Activated T-cell treated with anti-CD3 and anti-CD28 coated beads, Interleukin-2, amount 50 U/mL, for 4 hours (primary cell): ENCODE data around the gene EMC8. TPM values are rescaled to one million over a fixed set of nuclear protein-coding genes. Genes with fewer than 3 reads are reported as not detected.
"Not testable (repeated sequence)": the region's sequence is repeated elsewhere in the genome, so short reads cannot be mapped to it uniquely, and the experiment has no call there.

Experiments used
- ATAC-seq, 2 donors: fragments of 200-7000 bp; cut with Tn5 transposase; one replicate each; pipeline ENCODE4 v1.10.0; 2021
- DNase-seq: peaks from one replicate; pipeline ENCODE4 v3.0.0-alpha.2; 2020
- H3K27me3 Mint-ChIP-seq: one replicate; pipeline ENCODE4 v1.8.0; 2021; ENCODE audit warnings: low read depth, mixed read lengths
- H3K36me3 Mint-ChIP-seq: one replicate; pipeline ENCODE4 v1.8.0; 2022; ENCODE audit warnings: mixed read lengths; ENCODE audit not compliant: insufficient read depth
- H3K4me1 Mint-ChIP-seq: one replicate; pipeline ENCODE4 v1.8.0; 2021; ENCODE audit warnings: low read depth, mixed read lengths
- H3K4me3 Mint-ChIP-seq: one replicate; pipeline ENCODE4 v1.8.0; 2021; ENCODE audit warnings: mild to moderate bottlenecking, moderate library complexity, mixed read lengths
- H3K9me3 Mint-ChIP-seq: one replicate; pipeline ENCODE4 v1.8.0; 2021; ENCODE audit warnings: mixed read lengths
- total RNA-seq, 3 donors: library from RNA; stranded (reverse); gene quantifications; one replicate each; pipeline ENCODE4 v1.2.1, GENCODE V29; 2021

EMC8 gene
- total RNA-seq, 3 donors from 2014 or later = 52.2 to 65.5 (median 62.2) TPM

DNA sequence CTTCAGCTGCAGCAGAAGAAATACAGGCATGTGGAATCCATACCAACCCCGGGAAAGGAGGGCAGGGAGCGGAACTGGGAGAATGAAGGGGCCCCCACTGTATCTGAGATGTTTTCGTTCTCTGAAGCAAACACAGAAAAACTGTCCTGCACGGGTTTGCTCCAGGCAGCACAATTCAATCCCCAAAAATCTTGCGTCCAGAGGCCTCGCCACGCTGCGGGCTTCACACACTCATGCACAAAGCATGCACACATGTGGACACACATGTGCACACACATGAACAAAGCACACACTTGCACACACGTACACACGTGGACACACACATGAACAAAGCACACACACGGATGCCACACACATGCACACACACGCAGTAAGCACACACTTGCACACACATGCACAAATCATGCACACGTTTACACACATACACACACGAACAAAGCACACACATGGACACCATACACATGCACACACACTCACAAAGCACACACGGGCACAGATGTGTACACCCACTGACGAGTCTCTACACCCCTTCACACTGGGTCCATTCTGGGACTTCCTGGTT lies 27.4 kb upstream of the EMC8 start:
- no peak for DNase-seq
- no peak for ATAC-seq
- Mint-ChIP-seq H3K4me1 (peaks cover 8% of the 10 kb centered on the region), H3K9me3 (no peaks in the 10 kb centered on the region), H3K36me3 (no peaks in the 10 kb centered on the region), H3K27me3 (peaks cover 15% of the 10 kb centered on the region), H3K4me3 (no peak overlapping the region)

DNA sequence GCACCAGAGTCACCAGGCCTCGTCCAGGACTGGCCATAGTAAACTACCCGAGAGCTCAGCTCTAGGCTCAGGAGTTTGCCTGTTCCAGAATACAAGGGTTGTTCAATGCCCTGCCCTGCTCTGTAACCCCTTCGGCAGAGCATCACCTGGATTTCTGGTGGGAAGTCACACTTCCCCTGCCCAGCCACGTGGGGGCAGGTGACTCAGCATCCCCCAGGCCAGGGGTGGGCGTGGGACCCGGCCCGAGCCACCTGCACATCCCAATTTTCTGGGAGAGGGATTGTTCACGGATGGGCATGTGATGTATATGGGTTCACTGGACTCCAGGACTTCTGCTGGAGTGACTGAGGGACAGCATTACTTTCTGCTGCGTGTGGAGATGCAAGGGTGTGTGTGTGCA lies 26.0 kb upstream of the EMC8 start:
- peaks cover under 1% of the 10 kb centered on the region for H3K27me3 Mint-ChIP-seq
- no peak overlapping the region for H3K4me3 Mint-ChIP-seq

DNA sequence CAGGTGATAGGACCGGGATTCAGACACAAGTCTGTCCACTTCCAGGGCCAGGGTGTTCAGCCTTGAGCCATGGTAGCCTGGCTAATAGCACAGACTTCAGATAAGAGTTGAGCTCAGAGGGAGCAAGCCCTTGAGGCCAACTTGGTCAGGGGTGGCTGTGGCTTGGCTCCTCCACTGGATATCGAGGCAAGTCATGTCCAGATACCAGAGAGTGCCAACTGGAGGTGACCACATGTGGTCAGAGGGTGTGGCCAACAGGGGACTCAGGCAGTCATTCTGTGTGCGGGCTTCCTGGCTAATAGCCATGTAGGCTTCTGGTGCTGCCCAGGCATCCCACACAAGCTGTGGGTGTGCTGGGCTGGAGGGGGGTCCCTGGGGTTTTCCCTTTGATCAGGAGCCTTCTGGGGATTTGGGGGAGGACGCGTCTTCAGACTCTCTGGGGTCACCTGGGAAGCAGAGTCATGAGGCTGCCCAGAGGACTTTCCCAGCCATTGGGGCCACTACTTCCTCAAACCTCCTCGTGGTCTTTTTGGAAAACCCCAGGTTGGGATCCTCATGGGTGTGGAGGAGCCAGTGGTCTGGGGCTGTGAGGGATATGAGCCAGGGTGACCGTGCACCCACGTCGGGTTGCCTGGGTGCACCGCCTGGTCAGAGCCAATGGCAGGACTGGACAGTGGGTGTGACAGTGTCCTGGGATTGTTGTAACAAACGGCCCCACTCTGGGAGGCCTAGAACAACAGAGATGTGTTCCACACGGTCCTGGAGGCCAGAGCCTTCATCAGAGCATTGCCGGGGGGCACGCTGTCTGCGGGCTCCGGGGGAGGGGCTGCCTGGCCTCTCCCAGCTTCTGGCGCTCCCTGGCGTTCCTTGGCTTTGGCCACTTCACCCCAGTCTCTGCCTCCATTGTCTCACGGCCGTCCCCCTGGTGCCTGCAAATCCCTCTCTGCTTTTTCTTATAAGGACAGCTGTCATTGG lies 25.1 kb upstream of the EMC8 start:
- H3K27me3 Mint-ChIP-seq = no peaks in the 10 kb centered on the region
- H3K4me3 Mint-ChIP-seq = no peak overlapping the region
- H3K4me1 Mint-ChIP-seq = peaks cover 9% of the 10 kb centered on the region
- DNase-seq (no peak), ATAC-seq (no peak)
- H3K36me3 Mint-ChIP-seq = no peaks in the 10 kb centered on the region
- H3K9me3 Mint-ChIP-seq = no peaks in the 10 kb centered on the region

More for the DNA sequence above, 26.0 kb upstream of the EMC8 start:
- H3K9me3 Mint-ChIP-seq = no peaks in the 10 kb centered on the region
- no peaks in the 10 kb centered on the region for H3K36me3 Mint-ChIP-seq
- DNase-seq = no peak
- ATAC-seq = no peak
- H3K4me1 Mint-ChIP-seq = peaks cover 11% of the 10 kb centered on the region

DNA sequence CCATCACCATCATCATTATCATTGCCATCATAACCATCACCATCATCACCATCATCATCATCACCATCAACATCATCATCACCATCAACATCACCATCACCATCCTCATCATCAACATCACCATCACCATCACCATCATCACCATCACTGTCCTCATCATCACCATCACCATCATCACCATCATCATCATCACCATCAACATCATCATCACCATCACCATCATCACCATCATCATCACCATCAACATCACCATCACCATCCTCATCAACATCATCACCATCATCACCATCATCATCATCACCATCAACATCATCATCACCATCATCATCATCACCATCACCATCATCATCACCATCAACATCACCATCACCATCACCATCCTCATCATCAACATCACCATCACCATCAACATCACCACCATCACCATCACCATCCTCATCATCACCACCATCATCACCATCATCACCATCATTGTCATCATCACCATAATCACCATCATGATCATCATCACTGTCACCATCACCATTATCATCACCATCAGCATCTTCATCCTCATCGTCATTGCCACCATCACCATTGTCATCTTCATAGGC lies 24.1 kb upstream of the EMC8 start:
- Mint-ChIP-seq H3K27me3 (no peaks in the 10 kb centered on the region), H3K9me3 (no peaks in the 10 kb centered on the region), H3K4me3 (no peak overlapping the region), H3K36me3 (no peaks in the 10 kb centered on the region), H3K4me1 (peaks cover 8% of the 10 kb centered on the region)
- ATAC-seq = no peak
- DNase-seq = no peak

DNA sequence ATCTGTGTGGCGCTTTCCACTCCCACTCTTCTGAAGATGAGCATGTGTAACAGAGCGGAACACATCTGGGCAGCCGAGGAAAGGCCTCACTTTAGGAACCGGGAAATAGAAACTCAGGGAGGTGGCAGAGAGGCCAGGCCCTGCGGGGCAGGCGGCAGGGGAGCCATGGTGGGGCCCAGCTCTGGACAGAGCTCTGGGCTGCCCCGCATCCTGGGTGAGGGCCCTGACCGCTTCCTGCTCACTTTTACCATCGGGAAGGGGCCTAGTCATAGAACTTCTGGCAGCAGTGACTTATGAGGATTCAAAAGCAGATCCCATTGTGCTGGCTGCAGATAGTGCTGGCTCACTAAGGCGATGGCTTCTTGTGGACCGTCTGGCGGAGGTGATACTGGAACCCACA lies 22.8 kb upstream of the EMC8 start:
- H3K9me3 Mint-ChIP-seq = no peaks in the 10 kb centered on the region
- H3K4me3 Mint-ChIP-seq = no peak overlapping the region
- no peaks in the 10 kb centered on the region for H3K36me3 Mint-ChIP-seq
- H3K27me3 Mint-ChIP-seq = no peaks in the 10 kb centered on the region
- ATAC-seq (no peak), DNase-seq (no peak)
- peaks cover 8% of the 10 kb centered on the region for H3K4me1 Mint-ChIP-seq

DNA sequence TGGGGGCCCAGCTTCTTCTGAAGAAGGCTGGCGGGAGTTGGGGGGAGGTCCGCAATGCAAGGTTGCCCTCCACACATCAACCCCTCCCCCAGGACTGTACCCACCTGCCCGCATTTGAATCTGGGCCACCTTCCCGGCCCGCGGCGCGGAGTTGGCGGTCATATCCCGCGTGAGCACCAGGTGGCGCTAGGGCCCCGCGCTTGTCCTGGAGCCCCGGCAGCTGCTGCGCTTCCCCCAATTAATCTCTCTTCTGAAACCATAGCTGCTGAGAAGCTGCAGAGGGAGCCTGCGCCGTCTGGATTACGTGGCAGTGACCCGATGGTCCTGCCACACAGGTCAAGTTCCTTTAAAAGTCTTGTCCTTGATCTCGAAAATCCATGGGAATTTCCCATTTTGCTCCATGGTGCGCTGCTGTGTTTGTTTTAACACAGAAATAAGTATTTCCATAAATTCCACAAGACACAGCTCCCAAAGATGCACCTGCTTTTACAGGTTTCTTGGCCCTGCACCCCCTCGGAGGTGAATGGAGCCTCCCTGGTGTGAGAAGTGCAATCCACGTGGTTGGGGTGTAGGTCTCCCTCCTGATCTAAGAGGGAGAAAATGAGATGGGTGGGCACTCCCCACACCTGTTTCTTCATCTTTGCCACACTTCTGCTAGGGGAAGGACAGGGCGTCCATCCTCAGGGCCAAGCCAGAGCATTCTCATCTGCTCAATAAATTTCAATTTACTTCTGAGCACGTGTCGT lies 22.2 kb upstream of the EMC8 start:
- Mint-ChIP-seq H3K4me3 (no peak overlapping the region), H3K27me3 (no peaks in the 10 kb centered on the region), H3K9me3 (no peaks in the 10 kb centered on the region), H3K4me1 (peaks cover 8% of the 10 kb centered on the region), H3K36me3 (no peaks in the 10 kb centered on the region)
- DNase-seq = peak; percentile 80
- ATAC-seq = peak; percentile 88

DNA sequence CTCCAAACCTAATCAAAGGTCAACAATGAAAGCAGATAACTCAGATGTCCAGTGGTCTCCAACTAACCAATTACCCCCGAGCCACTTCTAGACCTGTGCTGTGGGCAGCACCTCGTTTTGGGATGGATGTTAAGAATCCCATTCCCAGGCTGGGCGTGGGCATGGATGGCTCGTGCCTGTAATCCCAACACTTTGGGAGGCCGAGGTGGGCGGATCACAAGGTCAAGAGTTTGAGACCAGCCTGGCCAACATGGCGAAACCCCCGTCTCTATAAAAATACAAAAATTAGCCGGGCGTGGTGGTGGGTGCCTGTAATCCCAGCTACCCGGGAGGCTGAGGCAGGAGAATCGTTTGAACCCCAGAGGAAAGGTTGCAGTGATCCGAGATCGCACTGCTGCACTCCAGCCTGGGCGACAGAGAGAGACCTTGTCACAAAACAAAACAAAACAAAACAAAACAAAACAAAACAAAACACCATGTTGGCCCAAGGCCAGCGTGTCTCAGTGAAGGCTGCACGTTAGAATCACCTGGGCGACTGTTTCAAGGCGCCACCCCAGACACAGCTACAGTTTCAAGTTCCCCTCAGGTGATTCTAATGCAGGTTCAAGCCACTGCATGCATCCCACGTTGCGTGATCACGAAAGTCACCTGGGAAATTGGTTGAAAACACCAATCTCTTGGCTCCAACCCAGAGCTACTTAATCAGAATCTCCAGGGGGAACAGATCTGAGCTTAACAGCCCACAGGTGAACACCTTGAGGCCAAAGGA lies 21.4 kb upstream of the EMC8 start:
- H3K27me3 Mint-ChIP-seq = peaks cover 1% of the 10 kb centered on the region
- H3K4me3 Mint-ChIP-seq = no peak overlapping the region
- ATAC-seq (no peak), DNase-seq (no peak)
- no peaks in the 10 kb centered on the region for H3K9me3 Mint-ChIP-seq
- no peaks in the 10 kb centered on the region for H3K36me3 Mint-ChIP-seq
- peaks cover 8% of the 10 kb centered on the region for H3K4me1 Mint-ChIP-seq

DNA sequence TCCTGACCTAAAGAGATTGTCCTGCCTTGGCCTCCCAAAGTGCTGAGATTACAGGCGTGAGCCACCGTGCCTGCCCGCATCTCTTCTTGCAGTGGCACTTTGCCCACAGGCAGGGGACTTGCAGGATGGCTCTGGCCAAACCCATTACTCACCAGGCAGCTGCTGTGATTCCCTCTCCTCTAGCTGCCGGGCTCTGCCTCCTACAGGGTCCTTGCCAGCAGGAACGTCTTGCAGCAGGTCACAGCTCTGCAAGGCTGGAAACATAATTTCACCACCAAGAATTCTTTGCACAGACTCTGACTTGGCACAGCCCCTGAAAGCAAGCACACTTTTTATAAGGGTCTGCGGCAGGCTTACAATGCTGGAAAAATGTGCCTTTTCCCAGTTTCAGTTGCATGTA lies 20.4 kb upstream of the EMC8 start:
- H3K4me1 Mint-ChIP-seq = peaks cover 8% of the 10 kb centered on the region
- H3K27me3 Mint-ChIP-seq = peaks cover 2% of the 10 kb centered on the region
- H3K36me3 Mint-ChIP-seq = no peaks in the 10 kb centered on the region
- no peaks in the 10 kb centered on the region for H3K9me3 Mint-ChIP-seq
- H3K4me3 Mint-ChIP-seq = no peak overlapping the region
- ATAC-seq (no peak), DNase-seq (no peak)

DNA sequence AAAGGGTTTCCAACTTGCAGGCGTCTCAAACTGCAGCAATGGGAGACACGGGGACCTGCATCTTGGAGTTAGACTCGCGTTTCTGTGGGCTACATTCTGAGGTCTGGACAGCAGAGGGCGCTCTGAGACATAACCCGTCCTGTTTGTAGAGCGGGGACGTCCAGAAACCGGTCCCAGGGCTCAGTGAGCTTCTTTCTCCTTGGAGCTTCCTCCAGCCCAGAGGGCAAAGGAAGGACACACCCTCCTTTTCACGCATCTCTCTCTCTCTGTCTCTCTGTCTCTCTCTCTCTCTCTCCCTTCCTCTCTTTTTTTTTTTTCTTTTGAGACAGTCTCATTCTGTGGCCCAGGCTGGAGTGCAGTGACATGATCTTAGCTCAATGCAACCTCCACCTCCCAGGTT lies 19.9 kb upstream of the EMC8 start:
- H3K9me3 Mint-ChIP-seq = no peaks in the 10 kb centered on the region
- H3K36me3 Mint-ChIP-seq = no peaks in the 10 kb centered on the region
- DNase-seq (peak; percentile 84), ATAC-seq (peak; percentile 69 to 72)
- peaks cover 8% of the 10 kb centered on the region for H3K4me1 Mint-ChIP-seq
- H3K4me3 Mint-ChIP-seq = no peak overlapping the region
- H3K27me3 Mint-ChIP-seq = peaks cover 2% of the 10 kb centered on the region

DNA sequence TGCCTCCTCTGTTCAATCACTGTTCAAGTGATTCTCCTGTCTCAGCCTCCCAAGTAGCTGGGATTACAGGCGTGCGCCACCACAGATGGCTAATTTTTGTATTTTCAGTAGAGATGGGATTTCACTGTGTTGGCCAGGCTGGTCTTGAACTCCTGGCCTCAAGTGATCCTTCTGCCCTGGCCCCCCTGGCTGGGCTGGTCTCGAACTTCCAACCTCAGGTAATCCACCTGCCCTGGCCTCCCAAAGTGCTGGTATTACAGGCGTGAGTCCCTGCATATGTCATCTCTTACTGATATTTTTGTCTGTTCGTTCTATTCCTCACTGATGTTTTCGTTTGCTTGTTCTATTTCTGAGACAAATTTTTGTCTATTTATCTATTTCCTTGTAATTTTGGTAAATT lies 17.9 kb upstream of the EMC8 start:
- not testable (repeated sequence) for DNase-seq, H3K4me1 Mint-ChIP-seq, ATAC-seq, H3K9me3 Mint-ChIP-seq, H3K4me3 Mint-ChIP-seq, H3K36me3 Mint-ChIP-seq, H3K27me3 Mint-ChIP-seq

DNA sequence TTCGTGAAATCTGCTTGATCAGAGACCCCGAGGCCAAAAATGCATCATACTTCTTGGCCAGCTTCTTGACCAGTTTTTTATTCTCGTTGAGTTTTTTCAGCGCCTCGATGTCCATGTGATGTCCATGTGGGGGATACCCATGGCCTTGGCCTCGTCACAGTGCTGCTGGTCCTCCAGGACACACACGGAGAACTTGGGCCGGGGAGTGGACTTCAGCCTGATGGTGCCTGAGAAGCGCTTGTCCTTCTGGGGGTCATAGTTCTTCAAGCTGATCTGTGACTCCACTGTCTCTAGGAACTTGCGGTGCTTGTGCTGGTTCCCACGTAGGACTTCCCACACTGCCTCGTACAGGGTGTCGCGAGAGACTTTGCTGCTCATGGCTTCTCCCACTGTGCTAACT lies 16.8 kb upstream of the EMC8 start:
- H3K36me3 Mint-ChIP-seq = no peaks in the 10 kb centered on the region
- no peak overlapping the region for H3K4me3 Mint-ChIP-seq
- DNase-seq (no peak), ATAC-seq (no peak)
- H3K27me3 Mint-ChIP-seq = peaks cover 9% of the 10 kb centered on the region
- H3K4me1 Mint-ChIP-seq = peaks cover 5% of the 10 kb centered on the region
- H3K9me3 Mint-ChIP-seq = no peaks in the 10 kb centered on the region

DNA sequence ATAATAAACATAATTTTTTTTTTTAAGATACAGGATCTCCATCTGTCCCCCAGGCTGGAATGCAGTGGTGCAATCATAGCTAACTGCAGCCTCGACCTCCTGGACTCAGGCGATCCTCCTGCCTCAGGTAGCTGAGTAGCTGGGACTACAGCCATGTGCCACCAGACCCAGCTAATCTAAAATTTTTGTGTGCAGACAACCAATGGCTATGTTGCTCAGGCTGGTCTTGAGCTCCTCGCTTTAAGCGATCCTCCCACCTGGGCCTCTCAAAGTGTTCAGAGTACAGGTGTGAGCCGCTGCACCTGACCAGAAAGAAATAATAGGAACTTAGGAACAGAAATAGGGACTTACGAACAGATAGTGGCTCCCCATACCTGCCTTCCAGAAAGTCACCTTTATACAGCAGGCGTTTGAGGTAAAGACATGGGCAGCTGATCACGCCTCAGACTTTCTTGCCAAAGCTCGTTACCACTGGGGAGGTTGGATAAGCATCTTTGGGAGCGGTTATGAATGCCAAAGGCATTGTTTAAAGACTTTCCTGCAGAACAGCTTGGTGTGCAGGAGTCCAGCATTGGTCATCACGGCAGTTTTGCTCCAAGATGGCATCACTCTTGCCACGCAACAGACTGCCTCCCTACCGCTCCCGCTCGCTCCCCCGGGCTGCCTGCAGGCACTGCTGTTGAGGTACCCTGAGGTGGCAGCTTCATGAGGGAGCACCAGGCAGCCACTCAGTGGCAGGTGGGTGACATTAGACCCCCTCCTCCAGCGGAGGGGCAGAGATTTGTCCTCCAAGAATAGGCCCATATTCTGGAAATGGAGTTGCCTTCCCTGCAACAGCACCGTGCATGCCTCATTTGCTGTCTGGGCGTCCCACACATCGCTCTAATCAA lies 13.7 kb upstream of the EMC8 start:
- Mint-ChIP-seq H3K9me3 (no peaks in the 10 kb centered on the region), H3K27me3 (peaks cover 9% of the 10 kb centered on the region), H3K36me3 (no peaks in the 10 kb centered on the region), H3K4me3 (no peak overlapping the region), H3K4me1 (no peaks in the 10 kb centered on the region)
- DNase-seq = no peak
- ATAC-seq = no peak
